MV-4-11 (cell line): ENCODE results near the gene PPAT.
"Not testable (repeated sequence)": the region's sequence is repeated elsewhere in the genome, so short reads cannot be mapped to it uniquely, and the experiment has no call there.

Experiments used
- DNase-seq: peaks from one replicate; lab custom pipeline; 2025; lab: John Stamatoyannopoulos, UW

Gene PPAT

DNA sequence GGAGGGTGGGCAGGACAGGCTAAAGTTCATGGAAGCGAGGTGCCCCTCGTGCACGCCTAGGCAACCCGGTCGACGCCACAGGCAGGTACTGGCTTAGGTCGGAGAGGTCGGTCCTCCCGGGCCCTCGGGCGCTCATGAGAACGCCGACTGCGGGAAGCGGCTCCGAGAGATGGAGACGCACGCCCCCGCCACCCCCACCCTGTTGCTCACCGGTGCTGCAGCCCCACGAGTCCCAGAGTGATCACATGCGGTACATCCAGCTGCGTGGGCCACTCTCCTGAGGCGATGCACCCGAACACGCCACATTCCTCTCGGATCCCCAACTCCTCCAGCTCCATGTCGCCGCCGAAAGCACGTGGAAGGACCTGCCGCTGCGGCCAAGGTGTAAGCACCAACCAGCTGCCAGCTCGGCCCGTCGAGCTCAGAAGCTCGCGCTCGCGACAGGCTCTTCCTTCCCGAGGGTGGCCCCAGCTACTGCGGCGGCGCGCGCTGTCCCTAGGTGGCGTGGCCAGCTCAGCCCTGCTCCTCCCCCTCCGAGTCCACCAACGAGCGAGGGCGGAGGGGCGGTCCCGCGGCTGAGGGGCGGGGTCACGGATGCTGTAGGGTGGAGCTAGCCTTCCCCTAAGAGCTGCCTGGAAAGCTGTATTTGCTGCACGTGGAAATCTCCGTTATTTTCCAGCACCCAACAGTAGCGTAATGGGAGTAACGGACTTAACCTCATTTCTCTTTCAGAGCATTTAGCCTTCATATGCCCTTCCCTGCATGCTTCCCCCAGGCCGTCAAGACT, at the start of gene PPAT:
TSS of gene PPAT (minus strand) at position 476 of the 787 bp plus-strand sequence. CDS start at position 338, 138 bp downstream.
- DNase-seq = peak; percentile 96

- DNase-seq = peak; percentile 32
Measured at GRCh38 chr4:56480691-56481090, 45.3 kb upstream of the PPAT start.

- no peak for DNase-seq
Measured at GRCh38 chr4:56477192-56477702, 41.8 kb upstream of the PPAT start.

DNA sequence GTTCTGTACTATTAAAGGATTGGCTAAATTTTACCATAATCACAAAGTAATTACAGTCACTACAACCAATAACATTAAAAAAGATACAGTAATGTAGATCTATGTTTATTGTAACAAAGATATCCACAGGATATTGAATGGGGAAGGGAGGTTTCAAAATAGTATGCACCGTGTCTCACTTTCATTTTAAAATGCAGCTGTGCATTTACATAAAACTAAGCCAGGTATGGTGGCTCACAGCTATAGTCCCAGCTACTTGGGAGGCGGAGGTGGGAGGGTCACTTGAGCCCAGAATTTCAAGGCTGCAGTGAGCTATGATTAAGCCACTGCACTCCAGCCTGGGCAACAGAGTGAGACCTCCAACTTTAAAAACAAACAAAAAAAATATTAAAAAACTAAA, 40.5 kb upstream of the PPAT start:
- no peak for DNase-seq

- peak; percentile 68 for DNase-seq
Measured at GRCh38 chr4:56469489-56470210, 34.2 kb upstream of the PPAT start.

DNA sequence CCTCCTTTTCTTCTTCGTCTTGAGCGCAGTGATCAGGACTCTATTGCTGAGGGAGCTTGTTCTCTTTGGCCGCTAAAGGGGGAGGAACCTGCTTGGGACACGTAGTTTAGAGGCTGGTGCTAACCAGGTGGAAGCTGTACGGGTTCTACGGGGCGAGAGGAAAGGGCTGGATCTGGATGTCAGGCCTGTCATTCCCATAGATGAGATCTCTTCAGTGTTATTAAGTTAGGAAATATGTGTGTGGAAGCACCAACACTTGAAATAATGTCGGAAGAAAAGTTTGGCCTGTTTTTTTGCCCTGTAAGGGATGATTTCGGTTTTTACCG, 32.6 kb upstream of the PPAT start:
- peak; percentile 44 for DNase-seq

- DNase-seq = peak; percentile 79
Measured at GRCh38 chr4:56467284-56468096, 32.1 kb upstream of the PPAT start, which contains the start of gene SRP72. SRP72 (plus strand) TSS chr4:56467617; CDS start chr4:56467636, 19 bp downstream.

GRCh38 chr4:56466910-56467283, 31.5 kb upstream of the PPAT start:
- no peak for DNase-seq

GRCh38 chr4:56466296-56466761, 30.9 kb upstream of the PPAT start:
- DNase-seq = peak; percentile 63

- peak; percentile 49 for DNase-seq
Measured at GRCh38 chr4:56465599-56466295, 30.3 kb upstream of the PPAT start.

GRCh38 chr4:56464581-56464980, 29.2 kb upstream of the PPAT start:
- DNase-seq = no peak

- peak; percentile 57 for DNase-seq
Measured at GRCh38 chr4:56463711-56464110, 28.3 kb upstream of the PPAT start.

DNA sequence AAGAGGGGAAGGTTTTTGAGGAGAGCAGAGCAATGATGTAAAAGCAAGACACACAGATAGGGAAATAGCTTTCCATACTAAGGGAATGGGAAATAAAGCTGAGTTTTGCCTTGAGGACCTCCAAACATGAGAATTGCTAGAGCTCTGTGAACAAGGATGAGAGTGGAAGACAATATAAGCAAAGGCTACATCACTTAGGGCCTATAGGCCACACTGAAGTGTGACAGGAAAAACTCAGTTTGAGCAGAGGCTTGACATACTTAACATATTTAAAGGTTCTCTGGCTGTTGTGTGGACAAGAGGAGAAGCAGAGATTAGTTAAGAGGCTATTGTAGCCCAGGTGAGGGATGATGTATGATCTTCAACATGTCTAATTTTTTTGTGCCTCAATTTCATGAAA, 26.7 kb upstream of the PPAT start:
- DNase-seq = no peak

DNA sequence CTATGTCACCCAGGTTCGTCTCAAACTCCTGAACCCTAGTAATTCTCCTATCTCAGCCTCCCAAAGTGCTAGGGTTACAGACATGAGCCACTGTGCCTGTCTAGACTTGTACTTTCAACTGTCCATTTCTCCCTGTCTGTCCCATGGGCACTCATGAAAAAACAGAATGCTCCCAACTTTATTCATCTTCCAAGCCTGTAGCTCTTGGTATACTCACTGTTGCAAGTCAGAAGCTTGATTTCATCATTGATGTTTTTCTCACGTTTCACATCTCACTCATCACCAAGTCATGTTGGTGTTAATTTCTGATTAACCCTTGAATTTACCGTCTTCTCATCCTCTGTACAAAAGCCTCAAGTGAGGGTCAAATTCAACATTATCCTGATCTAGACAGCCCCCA, 24.7 kb upstream of the PPAT start:
- DNase-seq = no peak

- DNase-seq = no peak
Measured at GRCh38 chr4:56450342-56450741, 14.9 kb upstream of the PPAT start.

DNA sequence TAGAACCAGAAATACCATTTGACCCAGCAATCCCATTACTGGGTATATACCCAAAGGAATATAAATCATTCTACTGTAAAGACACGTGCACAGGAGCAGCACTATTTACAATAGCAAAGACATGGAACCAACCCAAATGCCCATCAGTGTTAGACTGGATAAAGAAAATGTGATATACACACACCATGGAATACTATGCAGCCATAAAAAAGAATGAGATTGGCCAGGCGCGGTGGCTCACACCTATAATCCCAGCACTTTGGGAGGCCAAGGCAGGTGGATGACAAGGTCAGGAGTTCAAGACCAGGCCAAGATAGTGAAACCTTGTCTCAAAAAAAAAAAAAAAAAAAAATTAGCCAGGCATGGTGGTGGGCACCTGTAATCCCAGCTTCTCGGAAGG, 14.1 kb upstream of the PPAT start:
- not testable (repeated sequence) for DNase-seq

DNA sequence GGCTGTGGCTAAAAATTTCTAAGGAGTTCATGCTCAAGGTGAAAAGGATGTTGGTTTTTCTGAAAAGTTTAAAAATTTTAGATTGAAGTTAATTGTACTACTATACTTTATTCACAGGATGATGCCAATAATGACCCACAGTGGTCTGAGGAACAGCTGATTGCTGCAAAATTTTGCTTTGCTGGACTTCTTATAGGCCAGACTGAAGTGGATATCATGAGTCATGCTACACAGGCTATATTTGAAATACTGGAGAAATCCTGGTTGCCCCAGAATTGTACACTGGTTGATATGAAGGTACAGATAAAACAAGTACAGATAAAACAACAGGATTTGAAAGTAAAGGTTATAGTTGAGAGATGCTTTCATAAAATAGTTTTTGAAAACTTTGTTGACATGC, 12.9 kb upstream of the PPAT start:
- DNase-seq = no peak

DNA sequence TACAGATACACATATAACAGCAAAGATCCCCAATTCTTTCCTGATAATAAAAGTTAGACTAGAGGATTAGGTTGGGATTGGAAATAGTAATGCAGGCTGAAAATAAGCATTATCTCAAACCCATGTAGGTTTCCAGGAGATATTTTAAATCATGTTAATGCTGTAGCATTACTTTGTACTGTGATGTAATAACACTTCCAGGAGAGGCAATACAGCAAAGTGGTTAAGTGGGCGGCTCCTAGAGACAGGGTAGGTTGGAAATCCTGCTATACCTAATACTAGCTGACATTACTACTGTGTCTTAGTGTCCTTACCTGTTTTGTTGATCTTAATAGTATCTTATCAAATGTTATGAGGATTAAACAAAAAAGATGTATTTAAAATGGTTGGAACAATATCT, 10.3 kb upstream of the PPAT start:
- DNase-seq = no peak

DNA sequence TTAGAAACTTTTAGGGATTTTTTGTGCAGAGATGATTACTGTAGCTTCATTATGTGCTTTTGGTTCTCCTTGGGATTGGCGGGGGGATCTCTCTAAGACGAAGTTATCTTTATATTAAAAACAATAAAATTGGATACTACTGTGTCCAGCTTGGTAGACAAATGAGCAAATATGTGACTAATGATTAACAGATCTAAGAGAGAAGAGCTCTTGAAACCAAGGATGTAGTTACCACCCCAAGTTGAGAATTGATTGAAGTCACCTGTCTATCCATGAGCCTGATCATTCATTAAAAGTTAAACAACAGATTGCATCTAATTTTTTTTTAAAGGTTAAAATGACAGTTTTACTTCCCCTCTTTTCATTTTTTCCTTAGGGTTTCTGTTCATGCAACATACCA, 9.3 kb upstream of the PPAT start:
- no peak for DNase-seq

DNA sequence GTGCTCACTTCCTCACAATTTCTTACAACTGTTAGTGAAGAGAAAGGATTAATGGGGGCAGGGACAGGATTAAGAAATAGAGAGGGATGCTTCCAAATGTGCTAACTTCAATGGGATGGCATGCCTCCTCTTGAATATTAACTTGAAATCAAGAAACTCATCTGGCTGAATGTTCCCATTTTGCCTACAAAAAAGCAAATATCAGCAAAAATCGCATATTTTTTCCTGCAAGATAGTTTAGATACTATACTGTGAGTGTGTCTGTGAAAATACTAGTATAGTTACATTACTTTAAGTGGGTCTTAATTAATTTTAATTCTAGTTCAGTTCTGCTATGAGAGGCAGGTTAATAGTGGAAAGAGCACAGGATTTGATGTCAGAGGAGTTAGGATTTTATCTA, 5.6 kb upstream of the PPAT start:
- no peak for DNase-seq

GRCh38 chr4:56438766-56439165, 3.4 kb upstream of the PPAT start:
- DNase-seq = no peak
